Activated T-helper 1 cell treated with anti-CD3 and anti-CD28 coated beads, Interleukin-12 subunit alpha, Interleukin-12 subunit beta, Interleukin-2, Interleukin-4 antibody, amounts not matched to agents 30 ng/mL and 10 ng/mL and 1 ng/mL, durations not matched to agents 14 hours and 24 hours and 36 hours (primary cell): ENCODE measurements around the gene LTBP2. TPM values are rescaled to one million over a fixed set of nuclear protein-coding genes. Genes with fewer than 3 reads are reported as not detected.

ENCODE experiments used
- DNase-seq: peaks from one replicate; pipeline ENCODE4 v3.0.0; 2021; ENCODE audit warnings: low spot score
- H3K27ac Mint-ChIP-seq: one replicate; pipeline ENCODE4 v1.8.0; 2021; ENCODE audit warnings: mild to moderate bottlenecking, mixed read lengths
- H3K27me3 Mint-ChIP-seq: one replicate; pipeline ENCODE4 v1.8.0; 2022; ENCODE audit warnings: mild to moderate bottlenecking, moderate library complexity, mixed read lengths; ENCODE audit not compliant: insufficient read depth
- H3K36me3 Mint-ChIP-seq: one replicate; pipeline ENCODE4 v1.8.0; 2021; ENCODE audit warnings: low read depth, mixed read lengths
- H3K4me1 Mint-ChIP-seq: one replicate; pipeline ENCODE4 v1.8.0; 2021; ENCODE audit warnings: low read depth, mixed read lengths
- H3K4me3 Mint-ChIP-seq: one replicate; pipeline ENCODE4 v1.8.0; 2021; ENCODE audit warnings: mild to moderate bottlenecking, moderate library complexity, mixed read lengths
- H3K9me3 Mint-ChIP-seq: one replicate; pipeline ENCODE4 v1.8.0; 2021; ENCODE audit warnings: mixed read lengths
- intact Hi-C: fragments of 100-400 bp; cut with micrococcal nuclease; formaldehyde crosslinking; loops from one replicate; pipeline ENCODE4 v1.15.1; 2024
- total RNA-seq: library from RNA; stranded (reverse); gene quantifications from 2 replicates; pipeline ENCODE4 v1.2.3, GENCODE V29; 2022

LTBP2 gene
- total RNA-seq, 1 donor from 2014 or later: 0.05 TPM

DNA sequence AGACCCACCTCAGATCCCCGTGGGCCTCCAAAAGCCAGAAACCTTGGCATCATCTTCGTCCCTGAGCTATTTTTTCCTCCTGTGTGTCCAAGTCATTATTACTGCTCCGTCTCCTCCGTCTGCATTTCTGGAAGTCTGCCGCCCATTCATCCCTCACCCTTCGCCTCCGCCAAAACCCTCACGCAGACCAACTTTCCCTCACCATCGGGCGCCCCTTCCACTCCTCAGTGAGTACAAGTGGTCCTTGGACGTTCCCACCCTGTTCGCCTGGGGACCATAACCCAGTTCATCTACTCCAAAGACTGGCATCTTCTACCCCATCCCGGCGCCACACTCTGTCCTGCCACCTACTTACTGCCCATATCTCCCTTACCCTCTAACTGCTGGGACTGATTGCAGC lies 3.7 kb upstream of the LTBP2 start:
- intact Hi-C loops: no loop called here
- Mint-ChIP-seq H3K27me3 (peaks cover 32% of the 10 kb centered on the region), H3K27ac (no peak overlapping the region), H3K4me1 (peaks cover 67% of the 10 kb centered on the region), H3K9me3 (no peaks in the 10 kb centered on the region), H3K4me3 (no peak overlapping the region), H3K36me3 (peaks cover 2% of the 10 kb centered on the region)
- DNase-seq: no peak

DNA sequence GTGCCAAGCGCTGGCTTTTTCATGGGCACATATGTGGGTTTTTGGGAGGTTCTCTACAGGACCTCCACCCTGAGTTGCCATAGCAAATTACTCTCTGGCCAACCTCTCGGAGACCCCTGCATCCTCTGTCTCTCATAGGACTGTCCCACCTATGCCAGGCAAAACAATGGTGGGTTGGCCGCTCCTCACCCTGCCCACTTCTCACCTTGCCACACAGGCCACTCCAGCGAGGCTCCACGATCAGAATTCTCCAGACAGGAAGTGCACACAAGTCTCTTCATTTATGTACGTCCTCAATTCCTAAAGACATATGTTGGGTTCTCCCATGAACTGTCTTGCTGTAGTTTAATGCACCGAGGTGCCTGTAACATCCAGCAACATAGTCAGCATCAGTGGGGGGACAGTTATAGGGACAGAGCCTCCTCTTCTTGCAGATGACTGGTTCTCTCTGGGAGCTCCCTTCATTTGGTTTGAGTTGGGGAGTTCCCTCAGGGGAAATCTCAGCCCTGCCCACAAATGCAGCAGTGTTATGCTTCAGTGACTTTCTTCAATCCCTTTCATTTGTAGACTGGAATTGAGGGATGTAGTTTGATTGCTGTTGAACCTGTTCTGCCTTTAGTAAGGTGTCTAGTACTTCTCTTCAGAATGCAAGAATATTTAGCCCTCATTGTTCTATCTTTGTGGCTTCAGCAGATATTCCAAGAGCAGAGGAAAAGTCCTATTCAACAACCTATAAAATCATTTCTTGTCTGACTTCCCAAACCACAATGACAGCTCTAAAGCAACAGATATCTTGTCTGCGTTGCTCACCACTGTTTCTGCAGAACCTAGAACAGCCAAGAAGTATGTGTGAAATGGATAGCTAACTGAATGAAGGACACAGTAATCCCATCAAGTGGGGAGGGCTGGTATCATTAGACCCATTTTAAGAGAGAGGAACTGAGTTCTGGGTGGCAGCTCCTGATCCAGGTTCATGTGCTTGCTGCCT lies 2.8 kb upstream of the LTBP2 start:
- peaks cover 39% of the 10 kb centered on the region for H3K27me3 Mint-ChIP-seq
- no peaks in the 10 kb centered on the region for H3K36me3 Mint-ChIP-seq
- no peak for DNase-seq
- H3K4me3 Mint-ChIP-seq: peak overlapping the region; percentile 23
- intact Hi-C loops: no loop called here
- H3K4me1 Mint-ChIP-seq: peaks cover 60% of the 10 kb centered on the region
- no peak overlapping the region for H3K27ac Mint-ChIP-seq
- no peaks in the 10 kb centered on the region for H3K9me3 Mint-ChIP-seq

DNA sequence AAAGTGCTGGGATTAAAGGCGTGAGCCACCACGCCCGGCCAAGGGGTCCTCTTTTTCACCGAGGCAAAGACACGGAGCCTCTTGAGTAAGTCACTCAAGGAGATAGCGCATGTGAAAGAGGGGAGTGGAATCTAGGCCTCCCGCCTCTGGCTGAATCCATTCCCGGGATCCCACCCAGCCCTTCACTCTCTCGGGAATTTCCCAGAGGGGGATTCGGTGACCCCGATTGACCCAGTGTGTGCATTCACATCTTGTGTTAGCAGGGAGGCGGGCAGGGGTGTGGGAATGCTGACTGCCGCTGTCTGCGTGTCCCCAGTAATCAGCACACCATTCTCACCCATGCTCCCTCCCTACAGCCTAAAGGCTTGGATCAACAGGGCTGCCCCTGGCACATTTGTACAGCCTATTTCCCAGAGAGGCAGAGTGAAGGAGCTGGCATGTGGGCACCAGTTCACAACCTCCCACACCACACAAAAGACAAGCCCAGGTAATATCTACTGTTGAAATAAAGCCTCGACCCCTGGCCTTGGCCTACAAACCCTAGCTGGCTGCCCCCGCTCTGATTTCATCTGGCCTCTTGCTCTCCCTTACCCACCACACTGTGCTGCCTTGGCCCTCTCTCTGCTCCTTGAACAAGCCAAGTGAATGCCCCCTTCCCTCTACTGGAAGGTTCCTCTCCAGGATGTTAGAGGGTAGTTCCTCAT lies 1.3 kb upstream of the LTBP2 start:
- Mint-ChIP-seq H3K4me1 (peaks cover 56% of the 10 kb centered on the region), H3K4me3 (peak overlapping the region; percentile 37), H3K27ac (peak overlapping the region; percentile 15), H3K27me3 (peaks cover 46% of the 10 kb centered on the region), H3K36me3 (no peaks in the 10 kb centered on the region), H3K9me3 (no peaks in the 10 kb centered on the region)
- intact Hi-C loops: no loop called here
- DNase-seq: no peak

DNA sequence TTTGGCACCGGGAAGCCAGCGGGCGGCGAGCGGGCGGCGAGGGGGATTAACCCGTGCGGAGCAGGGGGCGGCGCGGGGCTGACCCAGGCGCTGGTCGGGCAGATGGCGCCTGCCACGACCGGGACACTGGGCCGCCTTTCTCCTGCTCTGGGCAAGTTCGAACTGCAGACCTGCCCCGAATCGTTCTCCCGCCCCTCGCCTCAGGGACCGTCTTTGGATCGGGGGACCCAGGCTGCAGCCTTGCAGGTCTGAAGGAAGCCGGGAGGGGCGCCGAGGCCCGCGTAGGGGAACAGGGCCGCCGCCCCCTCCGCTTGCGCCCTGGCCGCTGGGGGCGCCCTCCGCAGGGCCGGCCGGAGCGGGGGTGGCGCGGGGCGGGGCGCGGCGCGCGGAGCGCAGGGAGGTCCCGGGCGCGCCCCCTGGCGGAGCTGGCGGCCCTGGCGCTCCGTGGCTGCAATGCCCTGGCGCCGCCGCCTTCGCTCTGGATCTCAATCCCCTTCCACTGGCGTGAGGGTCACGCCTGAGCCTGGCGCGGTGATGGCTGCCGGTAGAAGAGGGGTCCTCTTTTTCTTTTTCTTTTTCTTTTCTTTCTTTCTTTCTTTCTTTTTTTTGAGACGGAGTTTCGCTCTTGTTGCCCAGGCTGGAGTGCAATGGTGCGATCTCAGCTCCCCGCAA lies 449 bp upstream of the LTBP2 start:
- DNase-seq: peak; percentile 80
- Mint-ChIP-seq H3K27ac (no peak overlapping the region), H3K36me3 (no peaks in the 10 kb centered on the region), H3K4me3 (peak overlapping the region; percentile 73), H3K4me1 (peaks cover 48% of the 10 kb centered on the region), H3K27me3 (peaks cover 43% of the 10 kb centered on the region), H3K9me3 (no peaks in the 10 kb centered on the region)
- intact Hi-C loops: loop anchor here (1.0 kb wide), 1 partner anchor 250 kb away; no protein-coding TSS in a partner anchor

DNA sequence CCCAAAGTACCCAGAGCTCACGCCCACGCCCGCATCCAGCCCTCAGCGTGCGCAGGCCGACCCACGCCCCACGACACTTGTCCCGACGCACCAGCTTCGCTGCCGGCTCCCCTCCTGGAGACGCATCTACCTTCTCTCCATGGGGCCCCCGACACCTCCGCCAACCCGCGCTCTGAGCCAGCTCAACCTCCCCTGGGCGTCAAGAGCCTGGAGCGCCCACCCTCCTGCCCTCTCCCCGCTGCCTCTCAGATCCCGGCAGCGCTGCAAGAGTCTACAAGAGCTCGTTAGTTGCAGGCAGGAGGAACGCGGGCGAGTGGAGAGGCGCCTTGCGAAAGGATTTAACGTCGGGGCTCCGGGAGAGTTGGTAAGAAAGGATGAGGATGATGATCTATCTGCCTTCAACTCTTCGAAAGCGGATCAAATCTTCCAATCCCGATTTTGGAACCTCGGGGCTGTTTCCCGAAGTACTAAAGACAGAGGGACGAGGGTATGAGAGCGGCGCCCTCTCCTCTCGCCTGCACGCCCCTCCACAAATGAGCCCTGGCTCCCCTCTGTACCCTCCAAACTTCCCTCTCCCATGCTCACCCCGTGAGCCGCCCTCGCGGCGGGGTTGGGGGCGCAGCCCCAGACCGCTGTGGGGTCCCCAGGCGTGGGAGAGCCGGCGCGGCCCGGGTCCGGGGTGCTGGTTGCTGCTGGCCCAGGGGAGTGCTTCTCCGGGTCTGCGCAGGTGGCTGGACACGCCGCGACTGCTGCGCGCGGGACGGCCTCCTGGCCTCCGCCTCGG lies 979 bp downstream of the LTBP2 start:
- Mint-ChIP-seq H3K4me1 (peaks cover 38% of the 10 kb centered on the region), H3K36me3 (no peaks in the 10 kb centered on the region), H3K9me3 (no peaks in the 10 kb centered on the region), H3K4me3 (peak overlapping the region; percentile 61), H3K27ac (no peak overlapping the region), H3K27me3 (peaks cover 47% of the 10 kb centered on the region)
- DNase-seq: no peak
- intact Hi-C loops: no loop called here

- H3K27me3 Mint-ChIP-seq: peaks cover 40% of the 10 kb centered on the region
- H3K4me1 Mint-ChIP-seq: peaks cover 31% of the 10 kb centered on the region
- no peaks in the 10 kb centered on the region for H3K36me3 Mint-ChIP-seq
- peak overlapping the region; percentile 61 for H3K4me3 Mint-ChIP-seq
- no peak overlapping the region for H3K27ac Mint-ChIP-seq
- intact Hi-C loops: no loop called here
- no peaks in the 10 kb centered on the region for H3K9me3 Mint-ChIP-seq
- no peak for DNase-seq
These were observed 1.7 kb downstream of the LTBP2 start for GRCh38 chr14:74610199-74610865.

DNA sequence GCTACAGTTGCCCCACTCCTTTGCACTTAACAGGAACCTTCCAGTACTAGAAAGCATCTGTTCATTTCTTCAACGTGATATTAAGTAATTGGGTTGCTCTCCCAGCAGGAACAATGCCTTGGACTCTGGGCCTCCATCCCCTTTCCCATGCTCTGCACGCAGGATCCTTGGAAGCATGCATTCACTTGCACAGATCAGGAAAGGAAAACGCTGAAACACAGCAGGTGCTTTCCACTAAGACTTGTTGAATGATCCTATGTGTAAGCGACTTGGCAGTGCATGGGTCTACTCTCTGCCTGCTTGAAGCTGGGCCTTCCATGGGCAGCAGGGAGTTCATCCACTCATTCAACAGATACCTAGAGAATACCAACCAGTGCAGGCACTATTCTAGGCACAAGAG lies 2.3 kb downstream of the LTBP2 start:
- Mint-ChIP-seq H3K36me3 (no peaks in the 10 kb centered on the region), H3K9me3 (no peaks in the 10 kb centered on the region), H3K27ac (no peak overlapping the region), H3K4me1 (peaks cover 25% of the 10 kb centered on the region), H3K4me3 (peak overlapping the region; percentile 28), H3K27me3 (peaks cover 38% of the 10 kb centered on the region)
- intact Hi-C loops: loop anchor here (1.0 to 2.0 kb wide), 5 partner anchors 104 to 296 kb away; partner anchors contain the start of genes AREL1, FCF1, ISCA2 and NPC2
- no peak for DNase-seq

DNA sequence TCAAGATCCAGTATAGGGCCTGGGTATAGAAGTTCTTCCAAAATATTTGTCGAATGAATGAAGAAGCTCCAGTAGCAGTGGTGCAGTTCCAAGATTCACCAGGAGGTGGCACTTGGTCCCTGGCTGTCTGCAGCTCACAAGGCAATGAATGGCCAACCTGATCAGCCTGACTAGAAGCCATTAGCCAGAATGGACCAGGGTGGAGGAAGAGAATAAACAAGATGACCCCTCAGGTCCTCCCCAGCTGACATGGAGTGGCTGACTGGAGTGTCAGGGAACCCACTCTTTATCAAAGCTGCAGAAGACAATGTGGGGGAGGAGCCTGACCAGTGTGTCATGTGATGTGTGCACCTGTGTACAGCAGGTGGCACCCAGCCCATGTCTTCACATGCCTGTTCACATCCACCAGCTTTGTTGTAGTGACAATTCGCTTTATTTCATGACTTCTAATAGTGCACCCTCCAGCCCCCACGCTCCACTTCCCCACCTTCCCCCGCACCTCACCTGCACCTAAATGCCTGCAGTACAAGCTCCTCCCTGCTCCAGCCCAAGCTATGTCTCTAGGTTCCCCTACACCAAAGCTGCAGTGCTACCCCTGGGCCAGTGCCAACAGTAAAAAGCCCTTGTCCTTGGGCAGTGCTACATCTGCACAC lies 3.0 kb downstream of the LTBP2 start:
- H3K9me3 Mint-ChIP-seq: no peaks in the 10 kb centered on the region
- peaks cover 19% of the 10 kb centered on the region for H3K4me1 Mint-ChIP-seq
- peak; percentile 71 for DNase-seq
- intact Hi-C loops: loop anchor here (1.0 to 2.0 kb wide), 5 partner anchors 104 to 296 kb away; partner anchors contain the start of genes AREL1, FCF1, ISCA2 and NPC2
- H3K27me3 Mint-ChIP-seq: peaks cover 34% of the 10 kb centered on the region
- no peak overlapping the region for H3K4me3 Mint-ChIP-seq
- no peak overlapping the region for H3K27ac Mint-ChIP-seq
- no peaks in the 10 kb centered on the region for H3K36me3 Mint-ChIP-seq

GRCh38 chr14:74606727-74607126 lies 5.3 kb downstream of the LTBP2 start:
- Mint-ChIP-seq H3K27me3 (peaks cover 30% of the 10 kb centered on the region), H3K36me3 (no peaks in the 10 kb centered on the region), H3K27ac (no peak overlapping the region), H3K4me3 (no peak overlapping the region), H3K9me3 (no peaks in the 10 kb centered on the region), H3K4me1 (peaks cover 13% of the 10 kb centered on the region)
- DNase-seq: no peak
- intact Hi-C loops: no loop called here

GRCh38 chr14:74605531-74606223 lies 6.4 kb downstream of the LTBP2 start:
- Mint-ChIP-seq H3K9me3 (no peaks in the 10 kb centered on the region), H3K4me3 (no peak overlapping the region), H3K27me3 (peaks cover 28% of the 10 kb centered on the region), H3K27ac (no peak overlapping the region), H3K36me3 (no peaks in the 10 kb centered on the region), H3K4me1 (peaks cover 13% of the 10 kb centered on the region)
- intact Hi-C loops: no loop called here
- no peak for DNase-seq

- no peak overlapping the region for H3K27ac Mint-ChIP-seq
- DNase-seq: no peak
- H3K27me3 Mint-ChIP-seq: peaks cover 23% of the 10 kb centered on the region
- intact Hi-C loops: no loop called here
- H3K4me3 Mint-ChIP-seq: no peak overlapping the region
- H3K36me3 Mint-ChIP-seq: no peaks in the 10 kb centered on the region
- H3K9me3 Mint-ChIP-seq: no peaks in the 10 kb centered on the region
- peaks cover 11% of the 10 kb centered on the region for H3K4me1 Mint-ChIP-seq
These were observed 7.1 kb downstream of the LTBP2 start for GRCh38 chr14:74604911-74605310.
